ENCODE results near the gene MPV17.

MPV17 gene

GRCh38 chr2:27264753-27265535, 58.0 kb downstream of the MPV17 start:
- ATAC-seq (peak; percentile 71), DNase-seq (peak; percentile 73)

- DNase-seq (peak; percentile 19), ATAC-seq (no peak)
Measured at GRCh38 chr2:27264253-27264752, 58.6 kb downstream of the MPV17 start.

GRCh38 chr2:27263287-27264252, 59.3 kb downstream of the MPV17 start:
- DNase-seq: no peak
- ATAC-seq: no peak

- DNase-seq: peak; percentile 76
- peak; percentile 51 for ATAC-seq
Measured at GRCh38 chr2:27262379-27263286, 60.3 kb downstream of the MPV17 start, which contains the start of gene SLC30A3. TSS of gene SLC30A3 (minus strand) at chr2:27263047. CDS start at chr2:27262906, 141 bp downstream.

- no peak for ATAC-seq
- DNase-seq: no peak
Measured at GRCh38 chr2:27261926-27262298, 61.0 kb downstream of the MPV17 start.

GRCh38 chr2:27261241-27261925, 61.5 kb downstream of the MPV17 start:
- no peak for ATAC-seq
- no peak for DNase-seq

Data from stimulated activated naive CD8-positive, alpha-beta T cell treated with anti-CD3 and anti-CD28 coated beads, Interleukin-15, Interleukin-2, amounts not matched to agents 100 U/mL and 50 U/mL, for 24 hours (primary cell).